Mesendoderm (in vitro differentiated cells): Measurements from ENCODE around the gene JARID2.

ENCODE experiments used
- DNase-seq: peaks from one replicate; pipeline ENCODE4 v3.0.0; 2013
- H2AK5ac ChIP-seq: 2 replicates; pipeline ENCODE4 v1.6.1; 2013; ENCODE audit warnings: low read length, inconsistent platforms
- H2BK120ac ChIP-seq: 2 replicates; pipeline ENCODE4 v1.6.1; 2013; ENCODE audit warnings: low read depth, mild to moderate bottlenecking, low read length, moderate library complexity, mixed read lengths
- H2BK15ac ChIP-seq: replicated peaks from 2 replicates; pipeline ENCODE4 v1.6.1; 2013; ENCODE audit warnings: low read depth, mild to moderate bottlenecking, moderate library complexity
- H2BK5ac ChIP-seq: 2 replicates; pipeline ENCODE4 v1.6.1; 2013; ENCODE audit warnings: low read length, inconsistent platforms
- H3K18ac ChIP-seq: 2 replicates; pipeline ENCODE4 v1.6.1; 2013; ENCODE audit warnings: mild to moderate bottlenecking, low read length, mixed read lengths
- H3K23ac ChIP-seq: one replicate; pipeline ENCODE4 v1.6.1; 2013; ENCODE audit warnings: low read length
- H3K27ac ChIP-seq: 2 replicates; pipeline ENCODE4 v1.5.1; 2013; ENCODE audit warnings: low read depth, mild to moderate bottlenecking, inconsistent platforms, low read length, moderate library complexity
- H3K27me3 ChIP-seq: 2 replicates; pipeline ENCODE4 v1.6.1; 2013; ENCODE audit warnings: low read length, control low read depth, mild to moderate bottlenecking, inconsistent platforms; ENCODE audit not compliant: insufficient read depth, poor library complexity
- H3K36me3 ChIP-seq: 2 replicates; pipeline ENCODE4 v1.6.1; 2013; ENCODE audit warnings: low read length, inconsistent platforms; ENCODE audit not compliant: control insufficient read depth, insufficient read depth
- H3K4ac ChIP-seq: one replicate; pipeline ENCODE4 v1.6.1; 2013; ENCODE audit warnings: low read depth, mild to moderate bottlenecking, low read length, moderate library complexity
- H3K4me1 ChIP-seq: 2 replicates; pipeline ENCODE4 v1.6.1; 2013; ENCODE audit warnings: low read depth, low read length, inconsistent platforms; ENCODE audit not compliant: control insufficient read depth
- H3K4me2 ChIP-seq: 2 replicates; pipeline ENCODE4 v1.6.1; 2013; ENCODE audit warnings: low read length
- H3K4me3 ChIP-seq: 2 replicates; pipeline ENCODE4 v1.5.1; 2013; ENCODE audit warnings: mild to moderate bottlenecking, low read length
- H3K56ac ChIP-seq: one replicate; pipeline ENCODE4 v1.6.1; 2013; ENCODE audit warnings: low read length
- H3K79me1 ChIP-seq: 2 replicates; pipeline ENCODE4 v1.6.1; 2013; ENCODE audit warnings: low read length, inconsistent platforms
- H3K79me2 ChIP-seq: 2 replicates; pipeline ENCODE4 v1.6.1; 2013; ENCODE audit warnings: mild to moderate bottlenecking, low read length; ENCODE audit not compliant: control insufficient read depth, insufficient read depth
- H3K9ac ChIP-seq: 2 replicates; pipeline ENCODE4 v1.6.1; 2013; ENCODE audit warnings: low read length, inconsistent platforms
- H4K5ac ChIP-seq: one replicate; pipeline ENCODE4 v1.6.1; 2013; ENCODE audit warnings: low read length
- H4K8ac ChIP-seq: one replicate; pipeline ENCODE4 v1.6.1; 2013; ENCODE audit warnings: low read depth, mild to moderate bottlenecking, control low read depth, low read length, moderate library complexity
- WGBS: extraction: QIAGEN DNeasy Blood & Tissue Kit; methylation state at CpG from one replicate; pipeline ENCODE4 v1.1.7; 2013; ENCODE audit warnings: low lambda C conversion rate, missing lambda C conversion rate; ENCODE audit not compliant: insufficient coverage; ENCODE audit errors: extremely low coverage; 5-methylcytosine and 5-hydroxymethylcytosine counted together

The JARID2 gene

DNA sequence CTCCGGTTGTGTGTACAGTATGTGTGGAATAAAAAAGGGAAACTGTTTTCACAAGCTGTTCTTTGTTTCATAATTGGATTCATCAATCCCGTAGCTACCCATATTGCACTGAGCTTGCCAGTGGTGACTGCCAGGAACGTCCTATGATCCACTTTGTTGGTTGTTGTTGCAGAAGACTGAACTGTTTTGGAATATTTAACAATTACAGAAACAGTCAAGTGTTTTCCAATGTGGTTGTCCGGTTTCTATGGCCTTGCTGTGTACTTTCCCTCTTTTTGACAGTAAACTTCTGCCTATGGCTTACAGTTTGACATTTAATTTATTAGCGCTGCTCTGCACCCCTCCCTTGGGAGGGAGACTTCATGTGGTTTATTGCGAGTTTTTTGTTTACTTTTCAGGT is 275.7 kb downstream of the JARID2 start:
- Histone ChIP-seq H2BK120ac (no peak overlapping the region), H3K23ac (no peak overlapping the region), H3K9ac (no peak overlapping the region), H2AK5ac (no peak overlapping the region), H3K18ac (no peak overlapping the region), H3K27ac (no peak overlapping the region), H3K4ac (no peak overlapping the region), H2BK5ac (no peak overlapping the region), H3K79me1 (no peaks in the 10 kb centered on the region), H3K56ac (no peak overlapping the region), H3K4me3 (no peak overlapping the region), H3K79me2 (no peaks in the 10 kb centered on the region), H3K27me3 (no peaks in the 10 kb centered on the region), H3K4me1 (no peaks in the 10 kb centered on the region), H4K5ac (no peak overlapping the region), H3K4me2 (no peak overlapping the region), H4K8ac (no peak overlapping the region), H3K36me3 (peaks cover 5% of the 10 kb centered on the region), H2BK15ac (no peak overlapping the region)
- WGBS = no CpG with 5 or more reads among the region's 6 CpGs
- no peak for DNase-seq

DNA sequence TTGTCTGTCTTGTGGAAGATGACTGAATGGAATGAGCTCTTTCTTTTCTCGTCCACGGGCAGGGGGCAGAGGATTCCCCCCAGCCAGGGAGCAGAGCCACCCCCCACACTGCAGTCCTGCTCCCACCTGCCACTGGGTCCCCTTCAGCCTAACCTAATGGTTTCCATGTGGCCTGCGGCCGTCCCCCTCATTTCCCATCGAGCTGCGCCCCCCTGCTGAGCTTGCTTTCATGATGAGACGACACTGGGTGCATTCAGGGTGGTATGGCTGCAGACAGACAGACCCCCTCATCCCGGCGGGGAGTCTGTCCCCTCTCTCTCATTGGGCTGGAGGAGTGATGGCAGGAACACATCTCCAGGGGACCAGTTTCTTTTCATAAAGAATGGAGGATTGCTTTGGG is 276.2 kb downstream of the JARID2 start:
- no peak overlapping the region for H2BK5ac ChIP-seq
- H2AK5ac ChIP-seq = no peak overlapping the region
- no peak overlapping the region for H4K8ac ChIP-seq
- no peaks in the 10 kb centered on the region for H3K79me2 ChIP-seq
- no peak overlapping the region for H3K56ac ChIP-seq
- no peak overlapping the region for H3K27ac ChIP-seq
- no peaks in the 10 kb centered on the region for H3K27me3 ChIP-seq
- H2BK120ac ChIP-seq = no peak overlapping the region
- no peak overlapping the region for H3K4me3 ChIP-seq
- H3K4me2 ChIP-seq = no peak overlapping the region
- H3K4ac ChIP-seq = no peak overlapping the region
- H3K4me1 ChIP-seq = no peaks in the 10 kb centered on the region
- no peak overlapping the region for H3K9ac ChIP-seq
- no peak overlapping the region for H4K5ac ChIP-seq
- no peak overlapping the region for H3K23ac ChIP-seq
- no CpG with 5 or more reads among the region's 9 CpGs for WGBS
- H3K79me1 ChIP-seq = no peaks in the 10 kb centered on the region
- H2BK15ac ChIP-seq = no peak overlapping the region
- no peak overlapping the region for H3K18ac ChIP-seq
- no peak for DNase-seq
- H3K36me3 ChIP-seq = peaks cover 5% of the 10 kb centered on the region

DNA sequence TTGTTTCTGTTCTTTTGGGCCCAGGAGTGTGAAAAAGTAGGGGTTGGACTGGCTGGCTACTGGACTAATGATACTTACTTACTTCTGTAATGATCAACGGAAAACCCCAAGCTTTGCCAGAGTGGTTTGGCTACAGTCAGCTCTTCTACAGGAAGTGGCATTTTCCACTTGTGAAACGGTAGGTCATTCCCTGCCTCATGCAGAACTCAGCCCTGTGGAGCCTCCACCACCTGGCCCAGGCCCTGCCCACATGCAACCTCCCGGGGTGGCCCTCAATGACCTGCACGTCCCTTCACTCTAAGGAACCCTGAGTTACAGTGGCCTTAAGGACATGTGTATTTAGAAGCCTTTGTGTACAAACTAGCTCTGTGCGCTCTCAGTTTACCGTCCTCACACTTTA is 276.6 kb downstream of the JARID2 start:
- Histone ChIP-seq H3K56ac (no peak overlapping the region), H2BK15ac (no peak overlapping the region), H3K79me1 (no peaks in the 10 kb centered on the region), H2AK5ac (no peak overlapping the region), H4K8ac (no peak overlapping the region), H3K9ac (no peak overlapping the region), H2BK5ac (no peak overlapping the region), H3K79me2 (no peaks in the 10 kb centered on the region), H2BK120ac (no peak overlapping the region), H3K4ac (no peak overlapping the region), H4K5ac (no peak overlapping the region), H3K27me3 (no peaks in the 10 kb centered on the region), H3K4me2 (no peak overlapping the region), H3K18ac (no peak overlapping the region), H3K23ac (no peak overlapping the region), H3K27ac (no peak overlapping the region), H3K4me3 (no peak overlapping the region), H3K36me3 (peaks cover 5% of the 10 kb centered on the region), H3K4me1 (no peaks in the 10 kb centered on the region)
- no peak for DNase-seq
- WGBS = no CpG with 5 or more reads among the region's 6 CpGs

DNA sequence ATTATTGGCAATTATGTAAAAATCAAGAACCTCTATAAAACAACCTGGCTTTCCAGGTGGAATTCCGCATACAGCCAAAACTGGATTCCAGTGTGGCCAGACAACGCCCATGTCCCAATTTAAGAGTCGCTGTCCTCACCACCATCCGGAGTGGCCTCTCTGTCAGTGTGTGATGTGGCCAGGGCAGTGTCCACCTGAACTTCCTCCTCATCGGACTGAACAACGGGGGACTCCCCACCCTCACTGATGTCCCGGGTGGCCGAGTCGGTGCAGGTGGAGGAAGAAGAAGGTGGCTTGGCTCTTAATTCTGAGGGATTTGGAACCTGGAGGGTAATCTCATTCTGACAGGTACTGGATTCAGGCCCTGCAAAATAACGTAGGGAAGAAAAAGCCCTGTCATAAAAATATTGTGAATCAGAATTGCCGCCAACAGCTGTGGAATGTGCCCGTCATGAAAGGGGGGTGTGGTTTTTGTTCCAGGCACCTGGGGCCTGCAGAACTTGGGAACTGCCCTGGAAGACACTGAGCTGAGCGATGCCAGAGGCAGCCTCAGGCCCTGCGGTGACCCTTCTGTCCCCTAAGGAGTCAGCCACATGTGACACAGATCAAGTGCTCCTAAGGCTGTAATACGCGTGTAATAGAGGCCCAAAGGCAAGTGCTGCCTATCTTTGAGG is 277.1 kb downstream of the JARID2 start:
- no peak for DNase-seq
- Histone ChIP-seq H3K79me2 (no peaks in the 10 kb centered on the region), H2AK5ac (no peak overlapping the region), H3K27ac (no peak overlapping the region), H3K18ac (no peak overlapping the region), H3K27me3 (no peaks in the 10 kb centered on the region), H3K4me2 (no peak overlapping the region), H3K23ac (no peak overlapping the region), H2BK5ac (no peak overlapping the region), H3K36me3 (peaks cover 5% of the 10 kb centered on the region), H3K56ac (no peak overlapping the region), H3K4ac (no peak overlapping the region), H3K4me3 (no peak overlapping the region), H4K8ac (no peak overlapping the region), H4K5ac (no peak overlapping the region), H3K4me1 (no peaks in the 10 kb centered on the region), H3K9ac (no peak overlapping the region), H3K79me1 (no peaks in the 10 kb centered on the region), H2BK15ac (no peak overlapping the region), H2BK120ac (no peak overlapping the region)
- no CpG with 5 or more reads among the region's 16 CpGs for WGBS

DNA sequence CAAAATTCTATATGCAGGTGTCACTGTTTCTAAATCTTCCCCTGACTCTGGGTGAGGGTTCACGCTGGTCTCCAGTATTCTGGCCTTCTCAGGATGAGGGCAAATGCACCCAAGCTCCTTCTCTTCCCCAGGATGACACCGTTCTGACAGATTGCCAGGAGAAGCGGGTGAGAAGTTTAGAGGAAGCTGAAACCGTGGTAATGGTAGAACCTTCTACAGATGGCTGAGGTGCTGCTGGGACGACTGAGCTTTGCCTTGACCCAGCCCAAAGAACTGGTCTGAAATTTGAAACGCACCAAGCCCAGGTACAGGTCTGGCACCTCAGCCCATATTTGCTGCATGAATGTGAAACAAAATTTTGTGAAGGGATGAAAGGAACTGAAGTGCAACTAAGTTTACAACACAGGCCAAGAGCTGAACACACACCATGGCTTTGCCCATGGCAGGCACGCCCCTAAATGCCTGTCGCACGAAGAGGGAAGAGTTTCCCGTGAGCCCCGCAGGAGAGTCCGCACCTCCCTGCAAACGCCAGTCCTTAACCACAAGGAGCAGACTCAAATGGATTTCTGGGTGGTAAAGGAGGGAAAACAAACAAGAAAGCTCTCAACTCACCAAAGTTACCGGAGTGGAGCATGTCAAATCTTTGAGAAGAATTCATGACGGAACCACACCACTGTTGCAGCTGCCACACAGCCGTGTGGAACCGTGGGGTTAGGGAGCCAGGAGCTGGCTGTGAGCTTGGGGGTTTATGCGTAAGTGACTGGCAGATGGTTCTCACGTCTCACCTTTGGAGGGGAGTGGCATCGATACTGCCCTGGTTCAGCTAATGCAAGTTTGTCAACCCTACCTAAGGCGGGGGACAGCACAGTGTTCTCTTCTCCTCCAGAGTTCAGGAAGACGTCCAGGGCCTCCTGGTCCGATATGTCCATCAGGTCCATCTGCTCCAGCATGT is 278.1 kb downstream of the JARID2 start:
- Histone ChIP-seq H4K5ac (no peak overlapping the region), H3K79me2 (no peaks in the 10 kb centered on the region), H4K8ac (no peak overlapping the region), H3K27ac (no peak overlapping the region), H3K9ac (no peak overlapping the region), H3K4me2 (no peak overlapping the region), H3K36me3 (peaks cover 5% of the 10 kb centered on the region), H3K56ac (no peak overlapping the region), H2BK15ac (no peak overlapping the region), H3K23ac (no peak overlapping the region), H3K4me1 (no peaks in the 10 kb centered on the region), H3K18ac (no peak overlapping the region), H3K4ac (no peak overlapping the region), H2AK5ac (no peak overlapping the region), H3K79me1 (no peaks in the 10 kb centered on the region), H2BK5ac (no peak overlapping the region), H3K27me3 (no peaks in the 10 kb centered on the region), H3K4me3 (no peak overlapping the region), H2BK120ac (no peak overlapping the region)
- no peak for DNase-seq
- no CpG with 5 or more reads among the region's 23 CpGs for WGBS
